HG03045 (cell line): ENCODE data around the gene MYO18A.

Experiments
- ATAC-seq: cut with Tn5 transposase; IDR thresholded peaks from one replicate; pipeline ENCODE4 v1.9.1; 2021; ENCODE audit warnings: mild to moderate bottlenecking, moderate library complexity; ENCODE audit not compliant: unreplicated experiment

Gene MYO18A

GRCh38 chr17:29038085-29038795 lies 142.0 kb downstream of the MYO18A start:
- no peak for ATAC-seq

- ATAC-seq, result no peak
Observed at GRCh38 chr17:29037739-29038084, 142.5 kb downstream of the MYO18A start.

GRCh38 chr17:29036584-29036983 lies 143.6 kb downstream of the MYO18A start:
- ATAC-seq, result no peak

- ATAC-seq, result no peak
Observed at GRCh38 chr17:29034510-29034909, 145.7 kb downstream of the MYO18A start.

- ATAC-seq, result no peak
Observed at GRCh38 chr17:29032857-29033197, 147.4 kb downstream of the MYO18A start.

- ATAC-seq, result no peak
Observed at GRCh38 chr17:29032013-29032856, 148.0 kb downstream of the MYO18A start.

GRCh38 chr17:29031488-29031887 lies 148.7 kb downstream of the MYO18A start:
- no peak for ATAC-seq

- ATAC-seq, result no peak
Observed at GRCh38 chr17:29024316-29024952, 155.8 kb downstream of the MYO18A start.

GRCh38 chr17:29022074-29022473 lies 158.1 kb downstream of the MYO18A start:
- no peak for ATAC-seq

GRCh38 chr17:29021226-29021625 lies 159.0 kb downstream of the MYO18A start:
- no peak for ATAC-seq
